ENCODE measurements around the gene UGT1A10.
"Not testable (repeated sequence)": the region's sequence is repeated elsewhere in the genome, so short reads cannot be mapped to it uniquely, and the experiment has no call there.

The UGT1A10 gene

GRCh38 chr2:233636306-233636705, at the start of gene UGT1A10:
UGT1A10 (plus strand) TSS chr2:233636448; CDS start chr2:233636523, 75 bp downstream.
- DNase-seq (ENCODE audit: low spot score): not testable (repeated sequence)

- no peak for DNase-seq (ENCODE audit: low spot score)
Observed at GRCh38 chr2:233588400-233588799, 47.8 kb upstream of the UGT1A10 start.

GRCh38 chr2:233592706-233593105, 43.5 kb upstream of the UGT1A10 start:
- DNase-seq (ENCODE audit: low spot score): not testable (repeated sequence)

DNA sequence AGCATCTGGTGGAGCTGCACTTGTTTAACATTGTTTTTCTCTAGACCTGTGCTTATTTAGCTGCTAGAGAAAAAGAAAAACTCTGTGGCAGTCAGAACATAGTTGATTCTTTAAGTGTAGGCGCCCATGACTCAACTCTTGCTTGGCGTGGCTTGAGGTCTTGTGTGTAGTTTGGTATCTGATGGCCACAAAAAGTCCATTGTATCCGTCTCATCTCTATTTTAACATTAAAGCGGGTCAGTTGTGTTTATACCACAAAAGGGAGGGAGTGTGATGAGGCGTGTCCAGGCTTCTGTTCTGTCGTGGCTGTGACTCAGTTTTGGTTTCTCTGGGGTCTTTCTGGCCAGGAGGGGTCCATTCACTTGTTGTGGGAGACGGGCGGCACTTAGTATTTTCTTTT, 43.0 kb upstream of the UGT1A10 start:
- no peak for DNase-seq (ENCODE audit: low spot score)

DNA sequence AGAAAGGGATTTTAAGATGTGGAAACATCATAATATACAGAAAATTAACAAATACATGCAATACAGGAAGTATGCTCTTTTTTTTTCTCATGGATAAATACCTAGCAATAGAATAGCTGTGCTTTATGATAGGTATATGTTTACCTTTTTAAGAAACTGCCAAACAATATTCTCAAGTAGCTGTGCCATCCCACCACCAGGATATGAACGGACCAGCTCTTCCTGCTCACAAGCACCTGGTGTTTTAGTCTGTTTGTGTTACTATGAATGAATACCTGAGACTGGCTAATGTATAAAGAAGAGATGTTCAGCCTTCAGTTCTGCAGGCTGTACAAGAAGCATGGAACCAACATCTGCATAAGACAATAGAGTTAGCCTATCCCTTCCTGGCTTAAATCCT, 38.7 kb upstream of the UGT1A10 start:
- DNase-seq (ENCODE audit: low spot score): no peak

GRCh38 chr2:233598952-233599351, 37.3 kb upstream of the UGT1A10 start:
- DNase-seq (ENCODE audit: low spot score): no peak

DNA sequence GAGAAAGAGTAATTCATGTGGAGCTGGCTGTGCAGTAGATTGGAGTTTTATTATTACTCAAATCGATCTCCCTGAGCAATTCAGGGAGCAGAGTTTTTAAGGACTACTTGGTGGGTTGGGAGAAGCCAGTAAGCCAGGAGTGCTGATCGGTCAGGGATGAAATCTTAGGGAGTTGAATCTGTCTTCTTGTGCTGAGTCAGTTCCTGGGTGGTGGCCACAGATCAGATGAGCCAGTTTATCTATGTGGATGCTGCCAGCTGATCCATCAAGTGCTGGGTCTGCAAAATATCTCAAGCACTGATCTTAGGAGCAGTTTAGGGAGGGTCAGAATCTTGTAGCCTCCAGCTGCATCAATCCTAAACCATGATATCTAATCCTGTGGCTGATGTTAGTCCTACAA, 35.9 kb upstream of the UGT1A10 start:
- no peak for DNase-seq (ENCODE audit: low spot score)

- DNase-seq (ENCODE audit: low spot score): no peak
Observed at GRCh38 chr2:233602076-233602475, 34.2 kb upstream of the UGT1A10 start.

DNA sequence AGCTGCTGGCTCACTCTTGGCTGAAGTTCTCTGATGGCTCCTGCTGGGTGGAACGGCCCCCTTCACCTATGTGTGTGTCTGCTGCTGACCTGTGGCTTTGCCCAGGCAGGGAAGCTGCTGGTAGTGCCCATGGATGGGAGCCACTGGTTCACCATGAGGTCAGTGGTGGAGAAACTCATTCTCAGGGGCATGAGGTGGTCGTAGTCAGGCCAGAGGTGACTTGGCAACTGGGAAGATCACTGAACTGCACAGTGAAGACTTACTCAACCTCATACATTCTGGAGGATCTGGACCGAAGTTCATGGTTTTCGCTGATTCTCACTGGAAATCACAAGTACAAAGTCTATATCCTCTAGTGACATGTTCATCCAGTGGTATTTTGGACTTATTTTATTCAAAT, 32.7 kb upstream of the UGT1A10 start:
- no peak for DNase-seq (ENCODE audit: low spot score)

- DNase-seq (ENCODE audit: low spot score): no peak
Observed at GRCh38 chr2:233604826-233605225, 31.4 kb upstream of the UGT1A10 start.

DNA sequence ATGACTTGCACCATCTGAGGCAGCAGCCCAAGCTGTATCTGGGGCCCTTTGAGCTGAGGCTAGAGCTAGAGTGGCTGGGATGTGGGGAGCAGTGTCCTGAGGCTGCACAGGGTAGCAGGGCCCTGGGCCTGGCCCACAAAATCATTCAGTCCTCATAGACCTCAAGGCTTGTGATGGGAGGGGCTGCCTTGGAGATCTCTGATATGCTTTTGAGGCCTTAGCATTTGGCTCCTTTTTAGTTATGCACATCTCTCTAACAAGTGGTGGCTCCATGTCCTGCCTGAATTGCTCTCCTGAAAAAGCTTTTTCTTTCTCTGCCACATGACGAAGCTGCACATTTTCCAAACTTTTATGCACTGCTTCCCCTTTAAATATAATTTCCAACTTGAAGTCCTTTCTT, 30.6 kb upstream of the UGT1A10 start:
- no peak for DNase-seq (ENCODE audit: low spot score)

- no peak for DNase-seq (ENCODE audit: low spot score)
Observed at GRCh38 chr2:233611284-233611683, 25.0 kb upstream of the UGT1A10 start.

DNA sequence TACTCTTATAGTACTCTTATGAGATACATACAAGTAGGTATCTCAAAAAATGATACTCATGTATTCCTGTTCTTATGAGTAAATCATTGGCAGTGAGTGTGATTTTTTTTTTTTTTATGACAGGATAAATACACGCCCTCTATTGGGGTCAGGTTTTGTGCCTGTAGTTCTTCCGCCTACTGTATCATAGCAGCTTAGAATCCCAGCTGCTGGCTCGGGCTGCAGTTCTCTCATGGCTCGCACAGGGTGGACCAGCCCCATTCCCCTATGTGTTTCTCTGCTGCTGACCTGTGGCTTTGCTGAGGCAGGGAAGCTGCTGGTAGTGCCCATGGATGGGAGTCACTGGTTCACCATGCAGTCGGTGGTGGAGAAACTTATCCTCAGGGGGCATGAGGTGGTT, 18.8 kb upstream of the UGT1A10 start, which contains the start of gene UGT1A8:
Gene UGT1A8 (plus strand): TSS at position 158 of the 400 bp plus-strand sequence. CDS start 75 bp downstream, at position 233.
- not testable (repeated sequence) for DNase-seq (ENCODE audit: low spot score)

GRCh38 chr2:233620204-233620603, 16.0 kb upstream of the UGT1A10 start:
- no peak for DNase-seq (ENCODE audit: low spot score)

- not testable (repeated sequence) for DNase-seq (ENCODE audit: low spot score)
Observed at GRCh38 chr2:233621863-233622262, 14.4 kb upstream of the UGT1A10 start.

GRCh38 chr2:233627331-233628025, 8.8 kb upstream of the UGT1A10 start:
- DNase-seq (ENCODE audit: low spot score): no peak

GRCh38 chr2:233638836-233639235, 2.6 kb downstream of the UGT1A10 start:
- no peak for DNase-seq (ENCODE audit: low spot score)

DNA sequence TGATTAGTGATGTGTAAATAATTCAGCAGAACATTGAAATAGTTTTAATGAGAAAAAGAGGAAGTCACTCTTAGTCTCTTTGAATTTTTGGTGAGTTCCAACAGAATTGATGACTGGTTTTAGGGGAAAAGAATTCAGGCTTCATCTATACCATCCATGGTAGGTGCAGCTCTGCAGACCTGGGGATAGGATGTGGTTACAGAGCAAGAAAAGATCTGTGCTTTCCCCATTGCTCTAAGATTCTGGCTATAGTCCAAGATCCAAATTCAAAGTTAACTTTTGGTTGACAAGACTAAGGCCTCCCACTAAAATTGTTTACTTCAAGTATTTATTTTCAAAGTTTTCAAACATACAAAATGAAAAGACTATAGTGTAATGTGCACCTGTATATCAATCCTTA, 3.6 kb downstream of the UGT1A10 start:
- DNase-seq (ENCODE audit: low spot score): no peak

DNA sequence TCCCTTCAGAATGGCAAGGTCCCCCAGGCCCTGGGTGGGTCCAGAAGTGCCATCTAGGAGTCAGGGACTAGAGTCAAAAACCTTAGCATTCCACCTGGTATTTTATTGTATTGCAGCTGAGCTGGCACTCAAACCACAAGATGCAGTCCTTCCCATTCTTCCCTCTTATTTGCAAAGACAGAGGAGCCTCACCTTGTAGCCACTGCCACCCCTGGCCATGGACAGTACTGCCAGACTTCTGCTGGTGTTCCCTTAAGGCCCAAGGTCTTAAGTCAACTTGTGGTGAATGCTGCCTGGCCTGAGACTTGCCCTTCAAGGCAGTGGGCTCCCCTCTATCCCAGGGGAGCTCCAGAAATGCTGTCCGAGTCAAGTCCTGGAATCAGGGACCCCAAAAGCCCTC, 6.9 kb downstream of the UGT1A10 start:
- no peak for DNase-seq (ENCODE audit: low spot score)

DNA sequence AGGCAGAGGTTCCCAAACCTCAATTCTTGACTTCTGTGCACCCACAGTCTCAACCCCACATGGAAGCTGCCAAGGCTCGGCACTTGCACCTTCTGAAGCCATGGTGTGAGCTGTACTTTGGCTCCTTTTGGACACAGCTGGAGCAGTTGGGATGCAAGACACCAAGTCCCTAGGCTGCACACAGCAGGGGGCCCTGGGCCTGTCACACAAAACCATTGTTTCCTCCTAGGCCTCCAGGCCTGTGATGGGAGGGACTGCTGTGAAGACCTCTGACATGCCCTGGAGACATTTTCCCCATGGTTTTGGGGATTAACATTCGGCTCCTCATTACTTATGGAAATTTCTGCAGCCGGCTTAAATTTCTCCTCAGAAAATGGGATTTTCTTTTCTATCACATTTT, 9.8 kb downstream of the UGT1A10 start:
- not testable (repeated sequence) for DNase-seq (ENCODE audit: low spot score)

GRCh38 chr2:233650981-233651380, 14.7 kb downstream of the UGT1A10 start:
- DNase-seq (ENCODE audit: low spot score): no peak

DNA sequence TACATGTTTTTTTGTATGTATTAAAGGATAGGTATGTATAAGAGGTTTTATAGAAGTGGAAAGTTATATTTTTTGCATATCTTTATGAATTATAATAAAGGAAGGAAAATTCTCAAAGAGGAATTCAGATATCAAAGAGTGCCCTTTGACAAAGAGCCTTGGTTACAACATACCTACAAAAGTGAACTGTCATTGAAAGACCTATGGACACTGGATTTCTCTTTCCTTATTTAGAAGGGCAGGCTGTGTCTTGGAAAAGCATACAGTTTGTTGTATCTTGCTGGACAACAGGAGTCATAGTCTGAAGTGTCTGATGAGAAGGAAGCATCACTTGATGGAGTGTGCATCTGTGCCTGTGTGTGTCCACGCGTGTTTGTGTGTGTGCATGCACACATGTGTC, 15.2 kb downstream of the UGT1A10 start:
- no peak for DNase-seq (ENCODE audit: low spot score)

- no peak for DNase-seq (ENCODE audit: low spot score)
Observed at GRCh38 chr2:233654501-233654900, 18.3 kb downstream of the UGT1A10 start.

GRCh38 chr2:233655043-233655442, 18.8 kb downstream of the UGT1A10 start:
- DNase-seq (ENCODE audit: low spot score): no peak

Measured in Ammon's horn (tissue), 1 donor.